CD4-positive, alpha-beta memory T cell (primary cell): ENCODE results near the gene ESRRA. TPM values are rescaled to one million over a fixed set of nuclear protein-coding genes. Genes with fewer than 3 reads are reported as not detected.

ENCODE experiments used
- microRNA-seq: library from miRNA; unstranded; fragments of <30 nt; microRNA quantifications from one replicate; pipeline ENCODE4 v1.2.0, GENCODE V29; 2021; ENCODE audit warnings: borderline replicate concordance, borderline number of aligned reads, borderline microRNAs expressed, mixed read lengths
- polyA plus RNA-seq, 2 donors: library from polyadenylated mRNA; unstranded; fragments of 300-500 nt; fragmentation: Illumina TruSeq; gene quantifications; one replicate each; pipeline ENCODE4 v1.2.3, GENCODE V29; 2021
- total RNA-seq, 2 experiments: library from RNA; stranded (reverse); gene quantifications; one replicate each; pipeline ENCODE4 v1.2.3, GENCODE V29; 2021

The ESRRA gene
- total and polyA plus RNA-seq, 4 experiments from 2014 or later: 4.4 to 31.9 (median 20.9) TPM

Small RNA genes lying within 50 kb of the gene (microRNA-seq; reads per million reads assigned to microRNA genes)
- not detected for gene MIR7155

Other genes with a start within 250 kb of the ESRRA start
- gene MACROD1, start 139.4 kb upstream of the ESRRA start, total RNA-seq: 1 to 10 TPM; 8.1 to 8.7 TPM
- 1 to 10 TPM; 5.0 to 6.5 TPM for gene MACROD1, start 139.4 kb upstream of the ESRRA start, polyA plus RNA-seq
- 100 to 1,000 TPM in 1 of 2 experiments, 10 to 100 TPM in 1; 97.4 to 106 TPM for gene STIP1, start 119.4 kb upstream of the ESRRA start, total RNA-seq
- 10 to 100 TPM; 37.1 to 98.8 TPM for gene STIP1, start 119.4 kb upstream of the ESRRA start, polyA plus RNA-seq
- 100 to 1,000 TPM; 149 to 152 TPM for gene FERMT3, start 98.8 kb upstream of the ESRRA start, total RNA-seq
- gene FERMT3, start 98.8 kb upstream of the ESRRA start, polyA plus RNA-seq: 100 to 1,000 TPM; 198 to 202 TPM
- 10 to 100 TPM; 37.6 to 42.1 TPM for gene TRPT1, start 79.3 kb upstream of the ESRRA start, total RNA-seq
- gene TRPT1, start 79.3 kb upstream of the ESRRA start, polyA plus RNA-seq: 10 to 100 TPM; 31.1 to 35.3 TPM
- 100 to 1,000 TPM in 1 of 2 experiments, 10 to 100 TPM in 1; 83.9 to 101 TPM for gene NUDT22, start 79.2 kb upstream of the ESRRA start, total RNA-seq
- gene NUDT22, start 79.2 kb upstream of the ESRRA start, polyA plus RNA-seq: 10 to 100 TPM; 38.1 to 69.6 TPM
- gene DNAJC4, start 75.0 kb upstream of the ESRRA start, total RNA-seq: 10 to 100 TPM; 60.6 to 64.5 TPM
- gene DNAJC4, start 75.0 kb upstream of the ESRRA start, polyA plus RNA-seq: 10 to 100 TPM; 15.6 to 23.6 TPM
- 10 to 100 TPM; 96.8 to 97.3 TPM for gene VEGFB, start 70.9 kb upstream of the ESRRA start, total RNA-seq
- gene VEGFB, start 70.9 kb upstream of the ESRRA start, polyA plus RNA-seq: 10 to 100 TPM in 1 of 2 donors, 1 to 10 TPM in 1; 2.3 to 22.2 TPM
- 10 to 100 TPM; 41.4 to 46.4 TPM for gene FKBP2, start 64.4 kb upstream of the ESRRA start, total RNA-seq
- gene FKBP2, start 64.4 kb upstream of the ESRRA start, polyA plus RNA-seq: 100 to 1,000 TPM; 106 to 107 TPM
- 10 to 100 TPM; 32.2 to 38.4 TPM for gene PPP1R14B, start 58.6 kb upstream of the ESRRA start, total RNA-seq
- gene PPP1R14B, start 58.6 kb upstream of the ESRRA start, polyA plus RNA-seq: 10 to 100 TPM; 52.1 to 83.5 TPM
- 10 to 100 TPM; 10.8 to 11.9 TPM for gene PLCB3, start 54.0 kb upstream of the ESRRA start, total RNA-seq
- gene PLCB3, start 54.0 kb upstream of the ESRRA start, polyA plus RNA-seq: under 1 TPM in 1 of 2 donors, not detected in 1; 0.71 TPM
- 10 to 100 TPM; 23.1 to 26.2 TPM for gene BAD, start 20.9 kb upstream of the ESRRA start, total RNA-seq
- 10 to 100 TPM; 48.2 to 70.1 TPM for gene BAD, start 20.9 kb upstream of the ESRRA start, polyA plus RNA-seq
- 10 to 100 TPM; 30.6 to 34.7 TPM for gene GPR137, start 19.7 kb upstream of the ESRRA start, total RNA-seq
- gene GPR137, start 19.7 kb upstream of the ESRRA start, polyA plus RNA-seq: 10 to 100 TPM in 1 of 2 donors, 1 to 10 TPM in 1; 6.8 to 11.2 TPM
- gene KCNK4, start 14.2 kb upstream of the ESRRA start, total RNA-seq: not detected
- gene KCNK4, start 14.2 kb upstream of the ESRRA start, polyA plus RNA-seq: not detected
- gene CATSPERZ, start 5.2 kb upstream of the ESRRA start, total RNA-seq: not detected
- not detected for gene CATSPERZ, start 5.2 kb upstream of the ESRRA start, polyA plus RNA-seq
- gene TRMT112, start 12.0 kb downstream of the ESRRA start, total RNA-seq: 100 to 1,000 TPM; 171 to 174 TPM
- gene TRMT112, start 12.0 kb downstream of the ESRRA start, polyA plus RNA-seq: 100 to 1,000 TPM; 413 to 516 TPM
- gene PRDX5, start 12.6 kb downstream of the ESRRA start, total RNA-seq: 10 to 100 TPM; 57.6 to 58.7 TPM
- 100 to 1,000 TPM; 164 to 251 TPM for gene PRDX5, start 12.6 kb downstream of the ESRRA start, polyA plus RNA-seq
- gene CCDC88B, start 34.7 kb downstream of the ESRRA start, total RNA-seq: 10 to 100 TPM; 68.3 to 73.0 TPM
- 10 to 100 TPM in 1 of 2 donors, 1 to 10 TPM in 1; 6.8 to 39.5 TPM for gene CCDC88B, start 34.7 kb downstream of the ESRRA start, polyA plus RNA-seq
- gene RPS6KA4, start 53.6 kb downstream of the ESRRA start, total RNA-seq: 10 to 100 TPM; 33.9 to 38.7 TPM
- 10 to 100 TPM in 1 of 2 donors, 1 to 10 TPM in 1; 6.7 to 12.5 TPM for gene RPS6KA4, start 53.6 kb downstream of the ESRRA start, polyA plus RNA-seq